D341Med (cell line): ENCODE results near the gene ACTN2.

Experiments
- DNase-seq: peaks from one replicate; pipeline ENCODE4 v3.0.0; 2012; ENCODE audit warnings: low spot score

The ACTN2 gene

DNA sequence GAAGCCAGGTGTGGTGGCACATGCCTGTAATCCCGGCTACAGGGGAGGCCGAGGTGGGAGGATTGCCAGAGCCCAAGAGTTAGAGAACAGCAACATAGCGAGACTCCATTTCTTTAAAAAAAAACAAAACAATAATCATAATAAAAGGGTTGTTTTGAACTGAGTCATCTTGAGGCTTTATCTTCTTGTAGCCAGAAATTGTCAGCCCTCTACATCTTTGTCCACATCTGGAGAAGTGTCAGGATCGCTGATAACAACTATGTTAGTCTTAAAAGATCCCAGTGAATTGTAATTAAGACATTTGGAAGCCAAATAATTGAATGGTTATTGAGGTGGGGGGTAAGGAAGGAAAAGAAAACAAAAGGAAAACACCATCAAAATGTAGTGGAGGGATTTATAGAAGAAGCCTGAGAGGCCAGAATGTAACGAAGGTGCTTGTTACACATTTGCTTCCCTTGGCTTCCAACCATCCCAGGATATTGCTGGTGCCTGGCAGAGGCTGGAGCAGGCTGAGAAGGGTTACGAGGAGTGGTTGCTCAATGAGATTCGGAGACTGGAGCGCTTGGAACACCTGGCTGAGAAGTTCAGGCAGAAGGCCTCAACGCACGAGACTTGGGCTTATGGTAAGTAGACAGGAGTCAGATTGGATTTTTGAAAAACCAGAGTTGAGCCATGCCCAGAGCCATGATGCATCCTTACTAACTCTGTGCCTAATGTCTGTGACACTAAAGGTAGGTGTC lies 56.3 kb downstream of the ACTN2 start:
- DNase-seq, result no peak

DNA sequence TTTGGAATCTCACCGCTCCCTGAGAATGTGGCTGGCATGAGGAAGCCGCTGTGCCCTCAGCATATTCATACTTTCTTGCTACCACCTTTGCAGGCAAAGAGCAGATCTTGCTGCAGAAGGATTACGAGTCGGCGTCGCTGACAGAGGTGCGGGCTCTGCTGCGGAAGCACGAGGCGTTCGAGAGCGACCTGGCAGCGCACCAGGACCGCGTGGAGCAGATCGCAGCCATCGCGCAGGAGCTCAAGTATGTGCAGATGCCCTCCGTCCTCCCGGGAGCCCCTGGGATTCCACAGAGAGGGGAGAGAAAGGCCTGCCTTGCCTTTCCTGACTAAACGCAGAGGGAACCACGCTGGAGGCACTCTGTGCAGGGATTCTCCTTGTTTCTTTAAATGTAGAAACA lies 58.2 kb downstream of the ACTN2 start:
- no peak for DNase-seq

DNA sequence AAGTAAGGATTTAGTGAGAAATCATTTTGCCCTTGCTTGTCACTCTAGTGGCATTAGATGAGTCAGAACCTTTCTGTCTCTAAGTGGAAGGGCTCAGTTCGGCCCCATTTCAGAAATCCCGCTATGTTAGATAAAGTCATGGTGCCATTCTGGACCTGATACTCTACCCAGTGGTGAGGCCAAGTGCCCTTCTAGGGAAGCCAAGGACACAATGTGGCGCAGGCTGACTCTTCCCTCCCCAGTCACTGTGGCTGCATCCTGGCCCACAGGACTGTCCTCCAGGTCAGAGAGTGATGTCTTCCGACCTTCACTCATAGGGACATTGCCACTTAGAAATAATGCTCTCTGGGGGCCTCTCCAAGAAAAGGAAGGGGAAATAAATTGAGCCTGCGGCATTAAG lies 60.5 kb downstream of the ACTN2 start:
- DNase-seq, result no peak

DNA sequence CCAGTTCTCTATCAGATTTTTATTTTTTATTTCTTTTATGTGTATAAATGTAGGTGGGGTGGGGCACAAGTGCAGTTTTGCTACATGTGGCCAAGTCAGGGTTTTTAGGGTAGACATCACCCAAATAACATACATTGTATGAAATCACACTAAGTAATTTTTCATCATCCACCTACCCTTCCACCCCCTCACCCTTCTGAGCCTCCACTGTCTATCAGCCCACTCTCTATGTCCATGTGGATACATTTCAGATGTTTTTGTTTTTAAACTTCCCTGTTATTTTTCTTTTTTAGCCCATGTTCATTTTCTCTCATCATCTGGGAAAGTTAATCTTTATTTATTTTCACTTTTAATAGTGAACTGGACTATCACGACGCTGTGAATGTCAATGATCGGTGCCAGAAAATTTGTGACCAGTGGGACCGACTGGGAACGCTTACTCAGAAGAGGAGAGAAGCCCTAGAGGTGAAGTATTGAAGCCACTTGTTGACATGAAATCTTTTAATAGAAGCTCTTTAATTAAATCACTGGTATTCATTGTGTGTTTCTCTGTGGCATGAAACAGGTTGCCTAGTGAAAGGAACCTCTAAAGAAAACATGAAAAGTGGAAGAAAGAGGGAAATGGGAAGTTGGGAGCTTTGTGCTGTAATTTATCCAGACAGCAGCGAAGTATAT lies 61.1 kb downstream of the ACTN2 start:
- no peak for DNase-seq

- no peak for DNase-seq
Measured at GRCh38 chr1:236748268-236748870, 62.1 kb downstream of the ACTN2 start.

GRCh38 chr1:236750928-236751327 lies 64.6 kb downstream of the ACTN2 start:
- no peak for DNase-seq

GRCh38 chr1:236751385-236751784 lies 65.1 kb downstream of the ACTN2 start:
- DNase-seq, result no peak

DNA sequence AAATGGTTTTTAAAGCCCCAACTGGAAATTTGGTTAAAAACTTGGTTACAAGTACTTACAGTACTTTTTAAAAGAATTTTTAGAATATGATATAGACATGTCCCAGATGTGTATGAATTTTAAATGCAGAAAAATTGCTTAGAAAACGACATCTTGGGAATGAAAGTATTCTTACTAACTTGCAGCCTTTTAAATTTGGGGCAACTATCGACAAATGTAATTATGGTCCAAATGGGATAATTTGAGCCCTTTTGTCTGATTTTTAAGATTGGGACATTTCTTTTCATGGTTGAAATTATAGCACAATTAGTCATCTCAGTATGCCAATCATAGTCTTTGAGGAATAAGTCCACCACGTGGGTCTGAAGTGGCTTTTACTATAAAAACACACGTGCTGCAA lies 65.6 kb downstream of the ACTN2 start:
- DNase-seq, result no peak

DNA sequence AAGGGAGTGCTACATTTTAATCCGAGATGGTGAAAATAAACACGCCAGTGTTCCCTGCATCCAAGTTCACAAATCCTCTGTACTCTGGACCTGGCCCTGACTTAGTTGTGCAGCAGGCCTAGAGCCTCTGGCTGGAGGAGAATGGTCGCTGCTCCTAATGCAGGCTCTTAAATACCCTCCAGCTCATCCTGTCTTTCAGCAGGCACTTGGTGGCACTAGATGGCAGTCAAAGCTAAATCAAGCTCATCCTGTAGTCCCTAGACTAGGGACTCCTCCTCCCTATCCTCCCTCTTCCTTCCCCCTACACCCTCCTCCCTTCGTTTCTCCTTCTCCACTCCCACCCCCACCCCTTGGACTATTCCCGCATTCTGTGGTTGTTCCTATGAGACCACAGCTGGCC lies 67.2 kb downstream of the ACTN2 start:
- DNase-seq, result peak; percentile 67

GRCh38 chr1:236753964-236754363 lies 67.7 kb downstream of the ACTN2 start:
- no peak for DNase-seq

DNA sequence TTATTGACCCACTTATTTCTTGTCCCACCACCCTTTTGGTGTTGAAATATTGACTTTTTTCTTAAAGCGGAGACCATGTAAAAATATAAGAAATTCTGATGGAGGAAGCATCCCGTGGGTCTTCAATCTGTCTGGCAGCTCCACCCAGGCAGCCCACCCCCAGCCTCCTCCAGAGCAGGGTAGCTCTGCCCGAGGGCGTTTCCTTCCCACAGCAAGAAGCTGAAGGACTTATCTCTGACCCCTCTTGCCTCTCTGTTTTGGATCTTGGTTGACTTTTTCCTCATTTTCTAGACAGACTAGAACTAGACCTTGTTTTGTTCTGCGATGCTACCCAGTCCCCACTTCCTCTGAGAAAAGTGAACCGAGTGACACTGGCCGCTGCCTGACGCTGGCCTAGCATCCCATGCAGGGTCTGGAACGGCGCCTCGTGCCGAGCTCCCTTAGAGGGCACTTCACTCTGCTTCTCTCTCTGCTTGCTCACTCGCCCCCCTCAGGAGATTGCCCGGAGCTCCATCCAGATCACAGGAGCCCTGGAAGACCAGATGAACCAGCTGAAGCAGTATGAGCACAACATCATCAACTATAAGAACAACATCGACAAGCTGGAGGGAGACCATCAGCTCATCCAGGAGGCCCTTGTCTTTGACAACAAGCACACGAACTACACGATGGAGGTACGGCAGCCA lies 68.4 kb downstream of the ACTN2 start:
- no peak for DNase-seq

DNA sequence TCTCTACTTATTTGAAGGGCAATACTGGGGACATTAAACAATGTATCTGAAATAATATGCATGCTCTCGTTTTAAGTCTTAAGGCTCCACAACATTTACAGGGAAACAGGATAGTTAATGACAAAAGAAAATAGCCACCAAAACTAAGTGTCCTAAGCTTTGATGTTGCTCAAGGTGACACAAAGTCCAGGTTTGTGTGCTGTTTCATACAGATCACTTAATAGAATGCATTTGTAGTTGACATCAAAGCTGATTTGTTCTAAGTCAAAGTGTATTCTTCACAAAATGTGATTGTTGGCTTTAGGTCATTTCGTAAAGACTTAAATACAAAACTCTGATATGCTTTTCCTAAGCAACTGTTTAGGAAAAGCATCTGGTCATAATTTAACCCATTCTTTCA lies 71.3 kb downstream of the ACTN2 start:
- no peak for DNase-seq

GRCh38 chr1:236759252-236759859 lies 73.1 kb downstream of the ACTN2 start:
- DNase-seq, result peak; percentile 57

- no peak for DNase-seq
Measured at GRCh38 chr1:236760480-236760879, 74.2 kb downstream of the ACTN2 start.

- no peak for DNase-seq
Measured at GRCh38 chr1:236760986-236761385, 74.7 kb downstream of the ACTN2 start.

DNA sequence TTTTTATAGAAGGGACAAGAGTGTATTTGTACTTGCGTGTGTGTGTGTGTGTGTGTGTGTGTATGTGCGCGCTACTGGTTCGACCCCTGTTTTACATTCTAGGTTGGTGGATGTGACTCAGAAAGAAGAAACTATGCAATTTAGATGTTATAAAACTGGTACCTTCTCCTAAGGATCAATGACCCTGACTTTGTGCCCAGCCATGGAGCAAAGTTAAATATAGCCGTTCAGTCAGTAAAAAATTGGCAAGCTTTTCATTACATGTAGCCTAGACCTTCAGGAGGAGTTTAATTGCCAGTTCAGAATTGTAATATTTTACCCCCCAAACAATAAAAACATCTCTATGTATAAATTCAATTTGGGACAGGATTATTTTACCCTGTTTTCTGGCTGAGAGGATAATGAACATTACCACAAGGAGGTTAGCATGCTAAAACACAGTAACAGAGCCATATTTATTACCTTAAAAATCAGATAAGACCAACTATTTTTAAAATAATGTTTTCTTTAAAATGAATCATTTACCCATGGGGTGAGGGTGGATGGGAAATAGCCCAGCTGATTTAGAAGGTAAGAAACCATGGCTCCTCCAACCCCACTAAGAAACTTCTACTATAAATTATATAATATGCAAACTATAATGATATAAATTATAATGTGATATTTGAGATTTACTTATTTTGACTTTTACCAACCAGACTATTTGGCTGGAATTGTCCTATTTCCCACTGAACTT lies 75.3 kb downstream of the ACTN2 start:
- DNase-seq, result no peak

- no peak for DNase-seq
Measured at GRCh38 chr1:236762410-236762809, 76.1 kb downstream of the ACTN2 start.

GRCh38 chr1:236765831-236766230 lies 79.5 kb downstream of the ACTN2 start:
- no peak for DNase-seq

DNA sequence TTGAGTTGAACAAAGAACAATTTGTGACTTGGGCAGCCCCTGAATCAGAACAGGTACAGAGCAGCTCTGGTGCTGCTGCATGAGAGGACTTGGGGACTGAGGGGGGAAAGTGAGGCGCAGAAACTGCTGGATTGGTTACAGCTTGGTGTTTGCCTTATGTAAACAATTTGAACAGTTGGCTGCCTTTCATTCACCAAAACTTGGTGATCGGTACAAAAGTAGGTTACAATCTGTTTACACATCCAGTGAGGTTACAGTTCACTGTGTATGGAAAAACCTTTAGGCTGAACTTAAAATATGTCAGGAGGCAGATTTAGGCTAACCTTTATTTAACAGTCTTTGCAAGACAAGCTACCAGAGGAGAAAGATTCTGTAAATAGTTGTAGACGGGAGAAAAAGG lies 80.2 kb downstream of the ACTN2 start:
- no peak for DNase-seq

- DNase-seq, result no peak
Measured at GRCh38 chr1:236767276-236767675, 81.0 kb downstream of the ACTN2 start.

GRCh38 chr1:236768601-236769000 lies 82.3 kb downstream of the ACTN2 start:
- no peak for DNase-seq

DNA sequence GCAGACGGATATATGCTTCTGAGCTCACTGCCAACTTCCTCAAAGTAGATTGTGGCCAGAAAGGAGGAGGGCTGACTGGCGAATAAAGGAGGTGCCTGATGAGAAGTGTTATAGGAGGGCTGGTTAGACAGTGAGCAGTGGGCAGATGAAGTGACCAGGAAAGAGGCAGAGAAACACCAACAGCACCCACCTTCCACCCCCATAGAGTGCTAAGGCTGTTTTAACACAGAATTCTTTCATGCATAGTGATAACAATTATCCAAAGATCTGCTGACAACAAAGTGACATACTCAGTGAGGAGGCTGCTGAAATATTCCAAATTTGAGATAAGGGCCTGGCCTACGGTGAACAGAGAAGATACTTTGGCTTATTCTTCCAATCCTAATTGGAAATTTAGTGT lies 87.6 kb downstream of the ACTN2 start:
- no peak for DNase-seq
